ENCODE results near the gene CTAGE4.
"Not testable (repeated sequence)": the region's sequence is repeated elsewhere in the genome, so short reads cannot be mapped to it uniquely, and the experiment has no call there.

DNA sequence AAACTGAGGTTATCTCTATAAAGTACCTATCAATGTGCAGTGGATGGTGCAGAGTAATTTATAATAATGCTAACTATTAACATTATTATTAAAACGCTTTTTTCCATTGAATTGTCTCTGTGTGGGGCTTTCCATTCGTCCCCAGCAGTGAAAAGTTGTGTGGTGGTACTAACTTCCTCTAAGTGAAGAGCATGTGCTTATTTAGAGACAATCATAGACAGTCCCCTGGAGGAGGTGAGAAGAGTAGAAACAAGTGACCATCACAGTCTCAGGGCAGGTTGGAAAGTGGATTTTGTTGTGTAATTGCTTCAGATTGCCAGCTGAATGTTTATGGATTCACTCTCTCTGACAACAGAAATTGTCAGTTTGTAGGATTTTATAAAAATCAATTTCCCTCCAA, 47.8 kb downstream of the CTAGE4 start:
- not testable (repeated sequence) for TF ChIP-seq POLR2AphosphoS5, POLR2A, EP300 (IDR thresholded peaks at IDR 0.05)
- TF ChIP-seq, protein P1, sequence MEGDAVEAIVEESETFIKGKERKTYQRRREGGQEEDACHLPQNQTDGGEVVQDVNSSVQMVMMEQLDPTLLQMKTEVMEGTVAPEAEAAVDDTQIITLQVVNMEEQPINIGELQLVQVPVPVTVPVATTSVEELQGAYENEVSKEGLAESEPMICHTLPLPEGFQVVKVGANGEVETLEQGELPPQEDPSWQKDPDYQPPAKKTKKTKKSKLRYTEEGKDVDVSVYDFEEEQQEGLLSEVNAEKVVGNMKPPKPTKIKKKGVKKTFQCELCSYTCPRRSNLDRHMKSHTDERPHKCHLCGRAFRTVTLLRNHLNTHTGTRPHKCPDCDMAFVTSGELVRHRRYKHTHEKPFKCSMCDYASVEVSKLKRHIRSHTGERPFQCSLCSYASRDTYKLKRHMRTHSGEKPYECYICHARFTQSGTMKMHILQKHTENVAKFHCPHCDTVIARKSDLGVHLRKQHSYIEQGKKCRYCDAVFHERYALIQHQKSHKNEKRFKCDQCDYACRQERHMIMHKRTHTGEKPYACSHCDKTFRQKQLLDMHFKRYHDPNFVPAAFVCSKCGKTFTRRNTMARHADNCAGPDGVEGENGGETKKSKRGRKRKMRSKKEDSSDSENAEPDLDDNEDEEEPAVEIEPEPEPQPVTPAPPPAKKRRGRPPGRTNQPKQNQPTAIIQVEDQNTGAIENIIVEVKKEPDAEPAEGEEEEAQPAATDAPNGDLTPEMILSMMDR (IDR thresholded peaks at IDR 0.05): not testable (repeated sequence)

All from upper lobe of left lung (tissue), 4 donors.